Aorta (tissue), 5 donors: ENCODE data around the gene PEX26. TPM values are rescaled to one million over a fixed set of nuclear protein-coding genes. Genes with fewer than 3 reads are reported as not detected.
"Not testable (repeated sequence)": the region's sequence is repeated elsewhere in the genome, so short reads cannot be mapped to it uniquely, and the experiment has no call there.

Source experiments
- ATAC-seq: fragments of 200-7000 bp; cut with Tn5 transposase; one replicate; pipeline ENCODE4 v1.9.1; 2022; ENCODE audit warnings: moderate library complexity; ENCODE audit not compliant: low FRiP score
- DNase-seq, 2 donors: peaks; one replicate each; pipeline ENCODE4 v3.0.0-alpha.2; 2020
- H3K27ac ChIP-seq, 2 donors: one replicate each; pipeline ENCODE4 v1.5.1; 2013; ENCODE audit warnings: low read length in 2 of 2, mild to moderate bottlenecking in 2 of 2, moderate library complexity in 2 of 2, control low read depth in 1 of 2, inconsistent platforms in 1 of 2, low read depth in 1 of 2
- H3K27me3 ChIP-seq, 2 donors: one replicate each; pipeline ENCODE4 v1.6.1; 2013; ENCODE audit warnings: control low read depth in 1 of 2, low read length in 1 of 2, mild to moderate bottlenecking in 1 of 2, moderate library complexity in 1 of 2; ENCODE audit not compliant: insufficient read depth in 2 of 2, control insufficient read depth in 1 of 2
- H3K36me3 ChIP-seq, 2 donors: one replicate each; pipeline ENCODE4 v1.6.1; 2013; ENCODE audit warnings: control low read depth in 1 of 2, low read length in 1 of 2, mild to moderate bottlenecking in 1 of 2; ENCODE audit not compliant: insufficient read depth in 2 of 2, control insufficient read depth in 1 of 2
- H3K4me1 ChIP-seq, 2 donors: one replicate each; pipeline ENCODE4 v1.6.1; 2013; ENCODE audit warnings: low read length in 2 of 2, control low read depth in 1 of 2, mild to moderate bottlenecking in 1 of 2, moderate library complexity in 1 of 2; ENCODE audit not compliant: insufficient read depth in 2 of 2, control insufficient read depth in 1 of 2
- H3K4me3 ChIP-seq, 2 donors: one replicate each; pipeline ENCODE4 v1.5.1; 2013; ENCODE audit warnings: low read length in 2 of 2, control low read depth in 1 of 2, mild to moderate bottlenecking in 1 of 2
- H3K9me3 ChIP-seq: one replicate; pipeline ENCODE4 v1.6.1; 2013; ENCODE audit warnings: mild to moderate bottlenecking, low read length; ENCODE audit not compliant: control insufficient read depth
- WGBS, 2 donors: extraction: QIAGEN DNeasy Blood & Tissue Kit; methylation state at CpG; one replicate each; pipeline ENCODE4 v1.1.7; 2013; 5-methylcytosine and 5-hydroxymethylcytosine counted together
- intact Hi-C, 2 donors: fragments of 100-400 bp; cut with DNase I; formaldehyde crosslinking; loops; one replicate each; pipeline versions ENCODE4 v1.14.2 to v1.15.0; 2022
- polyA plus RNA-seq, 2 donors: library from polyadenylated mRNA; stranded (reverse); fragments of 200-250 nt; gene quantifications; one replicate each; pipeline ENCODE4 v1.2.3, GENCODE V29; 2013
- total RNA-seq, 2 donors: library from RNA; stranded (reverse); fragmentation: NEBNext Ultra II Directional; extraction: Animal tissue kit (Norgen Biotek cat#: 25700); gene quantifications; one replicate each; pipeline ENCODE4 v1.2.1, GENCODE V29; 2021
- donor health status: healthy with polysubstance abuse.
- donor health status: Bipolar disorder and iron deficiency.
- donor health status: DM: no; HTN: no; CAD: no.
- donor health status: DM: no; HTN: no; CAD: no.
- donor health status: DM: yes; HTN: yes; CAD: no.

Gene PEX26
- total and polyA plus RNA-seq, 4 donors = 10.9 to 34.1 (median 21.5) TPM

GRCh38 chr22:18053216-18053946 lies 24.4 kb upstream of the PEX26 start:
- H3K4me3 ChIP-seq, H3K4me1 ChIP-seq, DNase-seq, ATAC-seq, H3K27me3 ChIP-seq, H3K9me3 ChIP-seq, H3K36me3 ChIP-seq, intact Hi-C loops, H3K27ac ChIP-seq: not testable (repeated sequence)
- WGBS, 2 donors = 95 to 97% methylated on average over 42 to 49 of the region's 49 CpGs

GRCh38 chr22:18055619-18056160 lies 22.1 kb upstream of the PEX26 start:
- intact Hi-C loops = loop anchor here in 1 of 2 donors (5.0 kb wide), 1 partner anchor 133 kb away; no protein-coding TSS in a partner anchor
- no peaks in the 10 kb centered on the region for H3K36me3 ChIP-seq
- H3K4me1 ChIP-seq = peaks cover 0 to 3% of the 10 kb centered on the region in 2 donors
- H3K9me3 ChIP-seq = no peaks in the 10 kb centered on the region
- H3K27me3 ChIP-seq = no peaks in the 10 kb centered on the region
- WGBS, 2 donors = 81 to 82% methylated on average over 7 of the region's 7 CpGs
- DNase-seq (no peak), ATAC-seq (peak; percentile 2)
- peak overlapping the region in 1 of 2 donors; percentile 76 for H3K27ac ChIP-seq
- H3K4me3 ChIP-seq = no peak overlapping the region

GRCh38 chr22:18056161-18056666 lies 21.6 kb upstream of the PEX26 start:
- intact Hi-C loops = loop anchor here in 1 of 2 donors (5.0 kb wide), 1 partner anchor 134 kb away; no protein-coding TSS in a partner anchor
- H3K27me3 ChIP-seq = no peaks in the 10 kb centered on the region
- H3K36me3 ChIP-seq = no peaks in the 10 kb centered on the region
- peak in 1 of 2 donors; percentile 58 for DNase-seq
- peak overlapping the region; percentile 1 to 76 for H3K27ac ChIP-seq
- H3K9me3 ChIP-seq = no peaks in the 10 kb centered on the region
- no peak overlapping the region for H3K4me3 ChIP-seq
- ATAC-seq = peak; percentile 44
- WGBS, 2 donors = 31 to 36% methylated on average over 4 of the region's 4 CpGs
- H3K4me1 ChIP-seq = peaks cover 2 to 3% of the 10 kb centered on the region in 2 donors

GRCh38 chr22:18056807-18057474 lies 20.8 kb upstream of the PEX26 start:
- Histone ChIP-seq H3K4me1 (peaks cover 2 to 3% of the 10 kb centered on the region in 2 donors), H3K27me3 (no peaks in the 10 kb centered on the region), H3K36me3 (no peaks in the 10 kb centered on the region), H3K4me3 (no peak overlapping the region), H3K27ac (peak overlapping the region; percentile 1 to 30), H3K9me3 (no peaks in the 10 kb centered on the region)
- 83 to 91% methylated on average over 10 of the region's 10 CpGs for WGBS, 2 donors
- ATAC-seq = peak; percentile 19
- DNase-seq = no peak
- intact Hi-C loops = loop anchor here in 1 of 2 donors (5.0 kb wide), 1 partner anchor 135 kb away; no protein-coding TSS in a partner anchor

GRCh38 chr22:18057568-18058209 lies 20.1 kb upstream of the PEX26 start:
- Histone ChIP-seq H3K4me1 (peaks cover 2 to 3% of the 10 kb centered on the region in 2 donors), H3K27ac (peak overlapping the region in 1 of 2 donors; percentile 30), H3K36me3 (no peaks in the 10 kb centered on the region), H3K4me3 (no peak overlapping the region), H3K27me3 (no peaks in the 10 kb centered on the region), H3K9me3 (no peaks in the 10 kb centered on the region)
- ATAC-seq (peak; percentile 92), DNase-seq (peak; percentile 86 to 88)
- intact Hi-C loops = loop anchor here in 1 of 2 donors (5.0 kb wide), 1 partner anchor 135 kb away; no protein-coding TSS in a partner anchor
- 20 to 22% methylated on average over 4 of the region's 4 CpGs for WGBS, 2 donors

- no peak for DNase-seq
- intact Hi-C loops = loop anchor here in 1 of 2 donors (5.0 kb wide), 1 partner anchor 136 kb away; no protein-coding TSS in a partner anchor
- 96 to 97% methylated on average over 7 of the region's 7 CpGs for WGBS, 2 donors
- Histone ChIP-seq H3K9me3 (no peaks in the 10 kb centered on the region), H3K27me3 (no peaks in the 10 kb centered on the region), H3K27ac (peak overlapping the region in 1 of 2 donors; percentile 1), H3K36me3 (no peaks in the 10 kb centered on the region), H3K4me3 (no peak overlapping the region), H3K4me1 (peaks cover 2 to 3% of the 10 kb centered on the region in 2 donors)
- ATAC-seq = no peak
These were observed 19.3 kb upstream of the PEX26 start for GRCh38 chr22:18058371-18059093.

GRCh38 chr22:18059094-18059417 lies 18.7 kb upstream of the PEX26 start:
- H3K4me1 ChIP-seq = peaks cover 2 to 3% of the 10 kb centered on the region in 2 donors
- no peaks in the 10 kb centered on the region for H3K9me3 ChIP-seq
- WGBS, 2 donors = 92% methylated on average over 5 of the region's 5 CpGs
- no peaks in the 10 kb centered on the region for H3K36me3 ChIP-seq
- ATAC-seq (no peak), DNase-seq (no peak)
- H3K27me3 ChIP-seq = no peaks in the 10 kb centered on the region
- no peak overlapping the region for H3K4me3 ChIP-seq
- peak overlapping the region in 1 of 2 donors; percentile 1 for H3K27ac ChIP-seq
- intact Hi-C loops = loop anchor here in 1 of 2 donors (5.0 kb wide), 1 partner anchor 137 kb away; no protein-coding TSS in a partner anchor
